Endothelial cell of umbilical vein (primary cell): ENCODE results near the gene AKAP13. TPM values are rescaled to one million over a fixed set of nuclear protein-coding genes. Genes with fewer than 3 reads are reported as not detected.
A peak's percentile ranks its signal among the peaks of the same experiment; 100 is the strongest.

Source experiments
- BruUV-seq: library from RNA; stranded (reverse); fragments of 400-500 nt; replicated peaks from 2 replicates; lab custom pipeline; 2021; lab: Mats Ljungman, UMichigan
- CTCF ChIA-PET: fragments of 300-600, 350-600 bp; sonication (Branson Sonifier 250); formaldehyde crosslinking; loops from one replicate; lab custom pipeline; 2021; ENCODE audit warnings: antibody characterized with exemption, inconsistent platforms; lab: Charles Lee
- POLR2A ChIA-PET: fragments of 300-600, 350-600 bp; sonication (Branson Sonifier 250); formaldehyde crosslinking; loops from one replicate; lab custom pipeline; 2021; ENCODE audit warnings: antibody characterized with exemption, inconsistent platforms; lab: Charles Lee
- DNase-seq: peaks from one replicate; pipeline ENCODE4 v3.0.0-alpha.2; 2011; ENCODE audit warnings: low read depth, low spot score
- FAIRE-seq: peaks from 2 replicates; lab custom pipeline; 2011; peaks lifted over from hg19 to GRCh38; lab: Jason Lieb, UNC
- H2AFZ ChIP-seq: 2 replicates; pipeline ENCODE4 v1.6.0; 2012; ENCODE audit warnings: low read depth, low read length, control low read depth, inconsistent platforms
- H3K27ac ChIP-seq: 2 replicates; pipeline ENCODE4 v1.5.1; 2011; ENCODE audit warnings: low read depth, mild to moderate bottlenecking, control low read depth, low read length, moderate library complexity; ENCODE audit not compliant: insufficient read depth
- H3K27me3 ChIP-seq, 2 experiments: 2 replicates each; pipeline versions ENCODE4 v1.6.0 to v1.6.1; 2011; ENCODE audit warnings: low read length in 2 of 2, mixed read lengths in 1 of 2; ENCODE audit not compliant: control insufficient read depth in 2 of 2, insufficient read depth in 2 of 2
- H3K36me3 ChIP-seq, 2 experiments: 2 replicates in 1 of 2; 3 replicates in 1 of 2; pipeline ENCODE4 v1.5.1; 2011; ENCODE audit warnings: low read length in 2 of 2, mild to moderate bottlenecking in 1 of 2, moderate library complexity in 1 of 2; ENCODE audit not compliant: control insufficient read depth in 2 of 2, insufficient read depth in 2 of 2; ENCODE audit errors: extremely low read depth in 1 of 2
- H3K4me1 ChIP-seq: 3 replicates; pipeline ENCODE4 v1.5.1; 2011; ENCODE audit warnings: mild to moderate bottlenecking, low read length; ENCODE audit not compliant: control insufficient read depth, insufficient read depth; ENCODE audit errors: extremely low read depth
- H3K4me2 ChIP-seq: 2 replicates; pipeline ENCODE4 v1.6.1; 2011; ENCODE audit warnings: low read length, control low read depth, mixed read lengths; ENCODE audit not compliant: insufficient read depth
- H3K4me3 ChIP-seq, 3 experiments: fragments of 200-600 bp in 1 of 3; sonication (generic), shearing (Covaris generic) in 1 of 3; replicated peaks in 1 of 3; 2 replicates each; pipeline ENCODE4 v1.5.1; 2011 to 2016; ENCODE audit warnings: control low read depth in 3 of 3, low read length in 3 of 3, mild to moderate bottlenecking in 2 of 3, inconsistent platforms in 1 of 3, low read depth in 1 of 3, moderate library complexity in 1 of 3; ENCODE audit not compliant: insufficient read depth in 1 of 3
- H3K79me2 ChIP-seq: 2 replicates; pipeline ENCODE4 v1.6.0; 2012; ENCODE audit warnings: low read length, inconsistent platforms; ENCODE audit not compliant: control insufficient read depth, insufficient read depth
- H3K9ac ChIP-seq: replicated peaks from 2 replicates; pipeline ENCODE3; 2011; ENCODE audit warnings: low read length, control low read depth; ENCODE audit not compliant: insufficient read depth; ENCODE audit errors: extremely low read depth
- H3K9me1 ChIP-seq: replicated peaks from 3 replicates; pipeline ENCODE4 v1.6.0; 2011; ENCODE audit warnings: mild to moderate bottlenecking, low read length; ENCODE audit not compliant: control insufficient read depth, insufficient read depth; ENCODE audit errors: extremely low read depth
- H3K9me3 ChIP-seq: replicated peaks from 2 replicates; pipeline ENCODE4 v1.5.1; 2012; ENCODE audit warnings: low read length, inconsistent platforms; ENCODE audit not compliant: control insufficient read depth, insufficient read depth
- H4K20me1 ChIP-seq: replicated peaks from 2 replicates; pipeline ENCODE3; 2011; ENCODE audit warnings: mild to moderate bottlenecking, low read length; ENCODE audit not compliant: control insufficient read depth, insufficient read depth; ENCODE audit errors: extremely low read depth
- CTCF ChIP-seq, 2 donors: IDR thresholded peaks; 1 replicate in 1 of 2; 2 replicates in 1 of 2; pipeline ENCODE4 v1.5.1; 2011; ENCODE audit warnings: low read length in 2 of 2, mild to moderate bottlenecking in 2 of 2, moderate library complexity in 2 of 2, control low read depth in 1 of 2, inconsistent platforms in 1 of 2, low read depth in 1 of 2; ENCODE audit not compliant: insufficient read depth in 1 of 2; ENCODE audit errors: extremely low read depth in 1 of 2
- EZH2 ChIP-seq: IDR thresholded peaks from 2 replicates; pipeline ENCODE4 v1.6.1; 2012; ENCODE audit warnings: borderline replicate concordance, low read depth, mild to moderate bottlenecking, moderate library complexity, low read length, inconsistent platforms; ENCODE audit not compliant: severe bottlenecking
- FOS ChIP-seq: IDR thresholded peaks from 2 replicates; pipeline ENCODE4 v1.6.1; 2011; ENCODE audit warnings: mild to moderate bottlenecking, low read length, moderate library complexity, borderline replicate concordance; ENCODE audit not compliant: insufficient read depth
- GATA2 ChIP-seq: IDR thresholded peaks from 2 replicates; pipeline ENCODE4 v1.7.0; 2011; ENCODE audit warnings: low read depth, mild to moderate bottlenecking, moderate library complexity, mixed read lengths, low read length; ENCODE audit not compliant: insufficient read length, insufficient read depth
- JUN ChIP-seq: IDR thresholded peaks from 2 replicates; pipeline ENCODE4 v1.6.1; 2011; ENCODE audit warnings: borderline replicate concordance, low read depth; ENCODE audit not compliant: insufficient read length, insufficient read depth
- MYC ChIP-seq: IDR thresholded peaks from one replicate; pipeline ENCODE4 v1.6.1; 2011; ENCODE audit warnings: mild to moderate bottlenecking, low read depth, low read length
- POLR2A ChIP-seq: IDR thresholded peaks from 2 replicates; pipeline ENCODE4 v1.6.1; 2012; ENCODE audit warnings: low read depth, mild to moderate bottlenecking, control low read depth, low read length
- POLR2AphosphoS5 ChIP-seq: IDR thresholded peaks from 2 replicates; pipeline ENCODE4 v1.6.1; 2012; ENCODE audit warnings: low read depth, mild to moderate bottlenecking, control low read depth, low read length, moderate library complexity; ENCODE audit not compliant: insufficient read depth
- dilution Hi-C: fragments of 300-500 bp; cut with MboI; formaldehyde crosslinking; loops from one replicate; pipeline ENCODE4 v1.15.0; 2019; ENCODE audit warnings: low sequenced_read_pairs; ENCODE audit not compliant: extremely low pct_ligation_motif_present
- intact Hi-C: fragments of 100-400 bp; cut with micrococcal nuclease; formaldehyde crosslinking; loops from one replicate; pipeline ENCODE4 v1.10.0; 2022
- polyA plus RNA-seq, 4 experiments: library from polyadenylated mRNA; depleted of rRNA in 3 of 4; stranded (reverse) in 3 of 4; unstranded in 1 of 4; fragments of >200 nt; gene quantifications; 2 replicates each; pipeline versions ENCODE4 v1.2.1 to v1.2.3, GENCODE V29; 2011 to 2012; ENCODE audit warnings: missing spikeins in 1 of 4
- total RNA-seq: library from RNA; stranded (reverse); gene quantifications from 2 replicates; pipeline ENCODE4 v1.2.3, GENCODE V29; 2021
- TF ChIP-seq, protein P1 (sequence below): IDR thresholded peaks from 2 replicates; pipeline ENCODE4 v1.6.1; 2011; ENCODE audit not compliant: insufficient read depth, insufficient read length

The AKAP13 gene
- total and polyA plus RNA-seq, 2 donors (not counting 3 experiments of a cell fraction or from before 2014, with no cell fraction given), result 22.8 to 87.8 TPM

DNA sequence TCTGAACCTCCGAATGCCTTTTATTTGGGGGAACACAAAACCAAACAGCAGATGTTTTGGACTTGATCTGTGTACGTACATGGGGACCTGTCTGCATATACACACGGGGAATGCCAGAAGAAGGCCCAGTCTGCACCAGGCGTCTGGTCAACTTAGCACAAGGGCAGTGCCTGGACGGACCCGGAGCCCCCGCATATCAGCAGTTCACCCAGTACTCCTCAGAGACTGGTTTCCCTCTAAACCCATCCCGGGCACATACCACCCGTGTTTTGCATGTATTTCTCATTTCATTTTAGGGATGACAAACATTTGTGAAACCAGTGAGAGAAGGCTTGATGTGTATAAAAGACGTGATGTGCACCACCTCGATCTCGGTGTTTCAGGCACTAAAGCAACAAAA, 364.6 kb downstream of the AKAP13 start:
- BruUV-seq, result TSS peak; percentile 18
- no peaks in the 10 kb centered on the region for H3K9me3 ChIP-seq
- H3K79me2 ChIP-seq, result no peaks in the 10 kb centered on the region
- POLR2A ChIA-PET, result no interaction called here
- H3K4me3 ChIP-seq, result no peak overlapping the region
- DNase-seq (no peak), FAIRE-seq (no peak)
- no peak overlapping the region for H3K27ac ChIP-seq
- no peak overlapping the region for H2AFZ ChIP-seq
- H3K4me2 ChIP-seq, result no peak overlapping the region
- TF ChIP-seq GATA2 (no peak), CTCF (IDR thresholded peaks at IDR 0.05; ENCODE audit: extremely low read depth in 1 of 2, insufficient read depth in 1 of 2, low read depth in 1 of 2, low read length in 2 of 2) (no peak), POLR2AphosphoS5 (no peak), JUN (no peak), MYC (no peak), FOS (no peak), EZH2 (no peak), POLR2A (no peak)
- TF ChIP-seq, protein P1, sequence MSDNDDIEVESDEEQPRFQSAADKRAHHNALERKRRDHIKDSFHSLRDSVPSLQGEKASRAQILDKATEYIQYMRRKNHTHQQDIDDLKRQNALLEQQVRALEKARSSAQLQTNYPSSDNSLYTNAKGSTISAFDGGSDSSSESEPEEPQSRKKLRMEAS, result no peak
- intact Hi-C loops, result no loop called here
- CTCF ChIA-PET, result no interaction called here
- H3K4me1 ChIP-seq, result no peaks in the 10 kb centered on the region
- peaks cover 13 to 37% of the 10 kb centered on the region in 2 experiments for H3K36me3 ChIP-seq
- dilution Hi-C loops, result no loop called here
- no peaks in the 10 kb centered on the region for H3K27me3 ChIP-seq
- no peak overlapping the region for H3K9ac ChIP-seq
- H3K9me1 ChIP-seq, result no peaks in the 10 kb centered on the region
- no peaks in the 10 kb centered on the region for H4K20me1 ChIP-seq
